GM21717 (cell line): ENCODE results near the gene MINDY4.

ENCODE experiments used
- ATAC-seq: cut with Tn5 transposase; IDR thresholded peaks from one replicate; pipeline ENCODE4 v1.9.1; 2021; ENCODE audit warnings: mild to moderate bottlenecking, moderate library complexity; ENCODE audit not compliant: unreplicated experiment

Gene MINDY4

DNA sequence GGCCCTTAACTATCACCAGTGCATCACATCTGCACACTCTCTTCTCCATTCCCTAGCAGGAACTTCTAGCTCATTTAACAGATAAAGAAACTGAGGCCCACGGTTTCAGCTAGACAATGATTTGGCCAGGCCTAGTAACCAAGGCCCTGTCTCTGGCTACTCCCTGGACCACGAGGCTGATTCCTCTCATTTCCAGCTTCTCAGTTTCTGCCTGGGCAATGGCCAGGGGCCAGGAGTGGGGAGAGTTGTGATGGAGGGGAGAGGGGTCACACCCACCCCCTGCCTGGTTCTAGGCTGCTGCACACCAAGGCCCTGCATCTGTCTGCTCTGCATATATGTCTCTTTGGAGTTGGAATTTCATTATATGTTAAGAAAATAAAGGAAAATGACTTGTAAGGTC is 153.9 kb downstream of the MINDY4 start:
- no peak for ATAC-seq

GRCh38 chr7:30925913-30926312 is 154.7 kb downstream of the MINDY4 start:
- ATAC-seq: no peak

DNA sequence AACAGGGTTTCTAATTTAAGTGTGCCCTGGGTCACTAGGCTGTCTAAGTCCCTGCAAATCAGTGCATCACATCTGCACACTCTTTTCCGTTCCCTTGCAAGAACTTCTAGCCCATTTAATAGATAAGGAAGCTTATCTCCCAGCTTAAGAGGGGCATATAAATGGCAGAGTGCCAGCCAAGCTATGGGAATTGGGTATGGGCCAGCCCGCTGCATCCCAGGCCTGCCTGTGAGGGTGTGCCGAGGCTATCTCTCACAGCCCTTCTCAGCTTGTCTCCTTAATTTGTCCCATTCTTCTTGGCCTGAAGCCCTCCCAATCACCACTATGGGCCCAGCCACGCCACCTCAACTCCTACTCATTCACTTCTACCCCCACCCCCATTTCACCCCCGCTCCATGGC is 155.1 kb downstream of the MINDY4 start:
- ATAC-seq: no peak

- ATAC-seq: no peak
Observed at GRCh38 chr7:30927040-30927439, 155.8 kb downstream of the MINDY4 start.

DNA sequence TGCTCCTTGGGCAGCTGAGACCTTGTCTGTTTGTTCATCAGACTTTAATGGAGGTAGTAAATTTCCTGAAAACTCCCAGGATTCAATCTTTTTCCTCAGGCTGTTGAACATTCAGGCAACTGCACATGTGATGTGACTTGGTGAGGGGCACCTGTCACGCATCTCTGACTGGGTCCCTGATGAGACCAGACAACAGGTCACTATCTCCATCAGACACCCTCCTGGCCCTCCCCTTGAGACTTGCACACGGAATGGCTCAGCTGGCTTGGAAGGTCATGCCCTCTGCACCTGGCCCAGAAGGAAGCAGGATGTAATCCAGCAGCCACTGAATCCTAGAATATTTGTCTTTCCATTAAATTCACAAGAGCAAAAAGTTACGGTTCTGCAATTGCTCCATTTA is 156.3 kb downstream of the MINDY4 start:
- no peak for ATAC-seq

DNA sequence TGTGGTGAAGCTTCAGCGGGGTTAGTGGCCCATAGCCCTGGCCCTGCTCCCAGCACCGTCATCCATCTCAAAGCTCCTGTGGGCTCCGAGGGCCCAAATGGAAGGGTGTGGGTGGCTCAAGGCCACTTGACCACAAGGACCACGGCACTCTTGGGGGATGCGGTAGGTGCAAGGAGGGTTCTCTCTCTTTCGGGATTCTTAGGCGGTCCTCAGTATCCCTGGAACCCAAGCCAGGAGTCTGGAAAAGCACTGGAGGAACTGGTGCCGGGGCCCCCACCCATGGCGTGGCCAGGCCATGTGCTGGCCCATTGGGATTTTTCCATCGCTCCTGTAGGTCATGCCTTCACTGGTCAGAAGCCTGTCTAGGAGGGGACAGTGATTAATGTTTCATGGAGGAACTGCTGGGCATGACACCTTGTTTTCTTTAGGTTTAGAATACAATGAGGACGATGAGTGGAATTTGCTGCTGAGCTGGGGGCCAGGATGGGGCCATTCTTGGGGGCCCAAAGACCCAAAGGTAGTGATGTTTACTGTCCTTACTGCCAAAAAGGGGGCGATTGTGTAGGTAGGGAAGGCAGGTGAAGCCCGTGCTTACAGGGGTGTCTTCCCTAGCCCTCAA is 157.1 kb downstream of the MINDY4 start:
- ATAC-seq: no peak

DNA sequence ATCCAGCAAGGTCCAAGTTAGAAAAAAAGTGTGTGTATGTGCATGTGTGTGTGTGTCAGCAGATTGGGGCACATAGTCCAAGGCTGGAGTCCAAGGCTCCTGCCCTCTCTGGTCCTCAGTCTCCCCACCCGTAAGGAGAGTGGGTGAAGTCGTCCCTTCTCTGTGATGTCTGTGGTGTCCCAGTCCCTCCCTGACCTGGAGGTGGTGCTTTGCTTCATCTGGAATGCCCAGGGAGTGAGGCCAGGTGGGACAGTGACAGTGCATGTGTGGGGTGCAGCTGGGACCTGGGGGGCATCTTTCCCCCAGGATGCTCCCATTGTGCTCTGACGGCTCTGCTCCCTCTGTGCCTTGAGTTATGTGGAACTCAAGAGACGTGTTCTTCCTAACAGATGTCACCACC is 158.5 kb downstream of the MINDY4 start:
- ATAC-seq: no peak

DNA sequence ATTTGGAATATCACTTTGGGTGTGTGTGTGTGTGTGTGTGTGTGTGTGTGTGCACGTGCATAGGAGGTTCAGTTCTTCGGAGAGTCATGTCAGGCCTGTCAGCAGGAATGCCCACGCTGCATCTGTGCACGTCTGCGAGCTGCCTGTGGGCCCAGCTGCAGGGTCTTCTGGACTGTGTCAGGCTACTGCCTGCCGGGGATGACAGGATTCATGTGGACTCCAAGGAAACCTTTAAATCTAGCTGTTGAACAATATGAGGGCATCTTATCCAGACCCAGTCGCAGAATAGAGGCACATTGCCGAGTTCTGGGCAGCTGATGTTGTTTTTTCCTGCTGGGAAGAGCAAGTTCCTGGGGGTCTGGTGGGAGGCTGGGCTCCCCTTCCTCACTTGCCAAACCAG is 159.4 kb downstream of the MINDY4 start:
- ATAC-seq: no peak

DNA sequence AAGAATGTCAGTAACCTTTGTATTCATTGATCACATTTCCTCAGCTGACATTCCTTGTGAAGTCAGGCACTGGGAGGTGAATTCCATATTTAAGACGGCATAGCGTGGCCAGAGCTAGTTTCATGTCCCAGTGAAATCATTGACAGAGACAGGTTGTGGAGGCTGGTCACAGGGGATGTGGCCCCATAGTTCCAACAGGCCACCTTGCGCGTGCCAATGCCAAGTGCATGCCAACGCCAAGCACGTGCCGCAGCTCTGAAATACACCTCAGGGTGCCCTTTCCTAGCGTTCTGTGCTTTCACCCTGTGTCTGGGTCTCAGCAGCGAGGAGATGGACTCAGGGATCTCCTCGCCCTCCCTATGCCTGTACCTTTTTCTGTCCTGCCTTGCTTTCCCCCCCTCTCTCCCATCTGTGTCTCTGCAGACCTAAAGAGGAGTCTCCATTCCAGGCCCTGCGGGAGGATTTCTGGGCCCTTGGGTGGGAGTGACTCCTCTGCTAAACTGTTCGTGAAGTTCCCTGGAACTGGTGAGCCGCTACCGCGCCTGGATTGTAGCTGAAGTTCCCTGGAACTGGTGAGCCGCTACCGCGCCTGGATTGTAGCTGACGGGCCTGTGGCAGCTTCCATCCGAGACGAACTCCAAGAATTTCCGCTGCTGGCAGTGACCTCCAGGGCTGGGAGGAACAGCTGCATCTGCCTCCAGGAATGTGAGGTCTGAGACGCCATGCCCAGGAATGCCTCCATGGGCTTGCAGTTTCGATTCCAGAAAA is 160.1 kb downstream of the MINDY4 start:
- no peak for ATAC-seq

DNA sequence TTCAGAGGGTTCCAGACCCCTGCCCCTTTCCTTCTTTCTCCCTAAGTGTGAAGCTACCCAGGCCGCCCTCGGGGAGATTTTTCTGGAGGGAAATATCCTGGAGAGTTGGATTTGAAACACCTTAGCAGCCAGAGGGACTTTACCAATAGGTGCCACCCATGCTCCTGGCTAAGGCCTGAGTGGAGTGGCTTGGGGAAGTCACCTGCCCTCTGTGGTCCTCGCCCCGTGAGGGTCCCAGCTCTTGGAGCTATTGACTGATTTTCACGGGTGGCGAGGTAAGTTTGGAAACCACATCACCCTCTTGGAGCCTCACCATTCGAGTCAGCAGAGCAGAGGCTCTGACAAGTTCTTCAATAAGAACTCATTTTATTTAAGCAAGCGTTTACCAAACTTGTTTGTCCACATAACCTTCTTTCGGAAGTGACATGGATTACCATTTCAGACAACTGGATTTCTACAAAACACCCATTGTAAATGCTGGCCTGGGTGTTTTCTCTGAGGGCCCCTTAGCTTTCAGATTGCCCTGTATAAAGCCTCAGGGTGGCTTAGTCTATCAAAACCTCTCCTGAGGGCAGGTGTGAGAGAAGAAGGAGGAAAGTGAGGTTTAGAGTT is 160.8 kb downstream of the MINDY4 start:
- no peak for ATAC-seq

DNA sequence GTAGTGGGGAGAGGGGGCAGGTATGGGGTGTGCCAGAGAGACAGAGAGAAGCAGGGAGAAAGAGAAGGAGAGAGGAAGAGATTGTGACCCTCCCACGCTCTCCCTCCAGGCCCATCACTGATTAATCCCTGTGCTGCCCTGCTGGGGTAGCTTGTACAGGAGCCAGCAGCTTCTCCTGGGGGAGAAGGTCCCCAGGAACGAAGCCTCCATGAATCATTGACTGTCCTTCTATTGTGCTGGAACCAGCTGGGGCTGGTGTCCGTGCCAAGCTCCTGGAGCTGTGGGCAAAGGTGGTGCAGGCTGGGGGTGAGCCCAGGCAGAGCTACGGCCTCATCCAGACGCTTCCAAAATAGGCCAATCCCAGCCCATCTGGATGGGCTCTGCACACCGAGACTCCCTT is 161.3 kb downstream of the MINDY4 start:
- ATAC-seq: no peak

- ATAC-seq: no peak
Observed at GRCh38 chr7:30933124-30933974, 162.1 kb downstream of the MINDY4 start.

- ATAC-seq: no peak
Observed at GRCh38 chr7:30934225-30934624, 163.0 kb downstream of the MINDY4 start.

DNA sequence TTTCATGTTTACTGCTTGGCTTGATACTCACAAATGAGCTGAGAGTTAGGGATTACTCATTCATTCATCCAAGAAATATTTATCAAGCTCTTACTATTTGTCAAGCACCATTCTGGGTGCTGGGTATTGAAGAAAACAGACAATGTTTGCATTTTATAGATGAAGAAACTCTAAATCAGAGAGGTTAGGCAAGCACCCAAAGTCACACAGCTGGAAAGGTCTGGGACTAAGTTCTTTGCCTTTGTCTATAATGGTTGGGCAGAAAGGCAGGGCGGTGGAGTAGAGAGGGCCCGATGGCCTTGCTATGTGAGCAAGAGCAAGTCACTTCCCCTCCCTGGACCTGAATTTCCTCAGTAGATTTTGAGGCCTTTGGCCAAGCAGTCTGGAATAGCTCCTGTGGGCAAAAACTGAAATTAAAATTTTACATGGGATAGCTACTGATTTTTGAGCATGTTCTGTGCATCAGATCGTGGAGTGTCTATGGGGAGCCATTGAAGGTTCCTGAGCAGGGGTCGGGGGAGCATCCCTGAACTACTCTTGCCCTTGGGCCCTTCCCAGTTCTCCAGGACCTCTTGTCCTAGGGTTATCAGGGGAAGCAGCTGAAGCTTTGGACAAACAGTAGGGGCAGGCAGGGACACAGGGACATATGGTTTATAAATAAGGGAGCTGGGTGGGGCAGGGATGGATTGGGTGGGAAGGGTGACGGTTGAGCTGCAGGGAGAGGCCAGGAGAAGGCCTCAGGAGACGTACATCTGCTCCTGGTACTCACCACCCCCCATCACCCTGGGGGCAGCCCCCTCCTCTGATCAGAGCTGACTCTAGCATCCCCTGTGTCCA is 163.7 kb downstream of the MINDY4 start:
- no peak for ATAC-seq

- ATAC-seq: no peak
Observed at GRCh38 chr7:30935569-30935877, 164.3 kb downstream of the MINDY4 start.

- ATAC-seq: no peak
Observed at GRCh38 chr7:30936650-30937245, 165.5 kb downstream of the MINDY4 start.

- ATAC-seq: no peak
Observed at GRCh38 chr7:30937416-30937815, 166.2 kb downstream of the MINDY4 start.

GRCh38 chr7:30938435-30939316 is 167.5 kb downstream of the MINDY4 start:
- ATAC-seq: peak; percentile 86

- no peak for ATAC-seq
Observed at GRCh38 chr7:30941582-30942323, 170.5 kb downstream of the MINDY4 start.
